Heart left ventricle (tissue), 13 donors: Measurements from ENCODE around the gene HOXD10.

ENCODE experiments used
- POLR2A ChIP-seq, 2 donors: fragments of 450-650 bp; IDR thresholded peaks; one replicate each; pipeline ENCODE4 v1.6.1; 2017; ENCODE audit warnings: antibody characterized with exemption in 2 of 2, mild to moderate bottlenecking in 2 of 2, moderate library complexity in 2 of 2
- TF ChIP-seq, protein P1 (sequence below), 12 donors: fragments of 200-600 bp; sonication (generic) in 4 of 12; IDR thresholded peaks; one replicate each; pipeline versions ENCODE4 v1.5.0 to v1.8.0; 2018 to 2022; ENCODE audit warnings: antibody characterized with exemption in 12 of 12, mild to moderate bottlenecking in 5 of 12
- donor health status: ischemic (EF 13 %, LVEDD 7.1; RV severe dilation, severe dysfunction).
- donor health status: DM: no; HTN: yes; CAD: no.
- donor health status: DM: no; HTN: no; CAD: no.
- donor health status: ischemic (EF 25% LVEDD 6.9; RV normal size, moderate dysfunction).
- donor health status: ischemic (EF 25% LVEDD 5.7; RV mildly dilated, moderate dysfunction).
- donor health status: ischemic (EF 35%, LVEDD 5.7; RV mildly dilated, moderate dysfunction).
- donor health status: nonischemic (EF 11% LVEDD 7.7; RV severe dilation, severe dysfunction).
- donor health status: DM: yes; HTN: yes; CAD: no.
- donor health status: PGD.
- donor health status: ischemic (EF 29% LVEDD 5.4; RV normal size, mild dysfunction).
- donor health status: nonischemic (EF 23%, LVEDD 6.1; RV moderate dilation, normal function).

DNA sequence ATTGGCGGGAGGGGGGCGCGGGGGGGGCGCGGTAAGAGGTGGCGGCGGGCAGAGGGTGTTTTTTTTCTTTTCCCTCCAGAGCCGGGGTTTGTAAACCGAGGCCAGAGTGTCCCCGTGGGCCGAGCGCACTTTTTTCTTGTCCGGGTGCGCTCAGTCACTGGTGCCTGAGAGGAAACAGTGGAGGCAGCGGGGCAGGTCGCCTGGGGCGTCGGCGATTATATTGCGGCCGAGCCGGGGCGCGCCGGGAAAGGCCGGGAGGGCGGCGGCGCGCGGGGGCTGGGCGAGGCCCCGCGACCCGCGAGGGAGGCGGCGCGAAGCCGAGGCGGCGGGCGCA lies 13.2 kb downstream of the HOXD10 start:
- TF ChIP-seq, protein P1, sequence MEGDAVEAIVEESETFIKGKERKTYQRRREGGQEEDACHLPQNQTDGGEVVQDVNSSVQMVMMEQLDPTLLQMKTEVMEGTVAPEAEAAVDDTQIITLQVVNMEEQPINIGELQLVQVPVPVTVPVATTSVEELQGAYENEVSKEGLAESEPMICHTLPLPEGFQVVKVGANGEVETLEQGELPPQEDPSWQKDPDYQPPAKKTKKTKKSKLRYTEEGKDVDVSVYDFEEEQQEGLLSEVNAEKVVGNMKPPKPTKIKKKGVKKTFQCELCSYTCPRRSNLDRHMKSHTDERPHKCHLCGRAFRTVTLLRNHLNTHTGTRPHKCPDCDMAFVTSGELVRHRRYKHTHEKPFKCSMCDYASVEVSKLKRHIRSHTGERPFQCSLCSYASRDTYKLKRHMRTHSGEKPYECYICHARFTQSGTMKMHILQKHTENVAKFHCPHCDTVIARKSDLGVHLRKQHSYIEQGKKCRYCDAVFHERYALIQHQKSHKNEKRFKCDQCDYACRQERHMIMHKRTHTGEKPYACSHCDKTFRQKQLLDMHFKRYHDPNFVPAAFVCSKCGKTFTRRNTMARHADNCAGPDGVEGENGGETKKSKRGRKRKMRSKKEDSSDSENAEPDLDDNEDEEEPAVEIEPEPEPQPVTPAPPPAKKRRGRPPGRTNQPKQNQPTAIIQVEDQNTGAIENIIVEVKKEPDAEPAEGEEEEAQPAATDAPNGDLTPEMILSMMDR (IDR thresholded peaks at IDR 0.05), result no peak
- no peak for TF ChIP-seq POLR2A (IDR thresholded peaks at IDR 0.05)
